ENCODE data around the gene SRP68. TPM values are rescaled to one million over a fixed set of nuclear protein-coding genes. Genes with fewer than 3 reads are reported as not detected.

SRP68 gene
- total RNA-seq, 4 donors from 2014 or later: 57.5 to 90.2 (median 64.2) TPM

GRCh38 chr17:76094046-76094445 is 21.7 kb upstream of the SRP68 start:
- Histone ChIP-seq H3K4me1 (no peaks in the 10 kb centered on the region), H3K36me3 (peaks cover 93% of the 10 kb centered on the region), H3K27me3 (no peaks in the 10 kb centered on the region), H3K4me3 (no peak overlapping the region), H3K9me3 (no peaks in the 10 kb centered on the region), H3K27ac (no peak overlapping the region)
- no peak for DNase-seq (ENCODE audit: low spot score in 2 of 2)
- WGBS: 83% methylated on average over 6 of the region's 11 CpGs
- TF ChIP-seq POLR2A (IDR thresholded peaks at IDR 0.05) (no peak), EP300 (IDR thresholded peaks at IDR 0.05) (no peak), CTCF (IDR thresholded peaks at IDR 0.05) (no peak), POLR2AphosphoS5 (IDR thresholded peaks at IDR 0.05) (no peak)

DNA sequence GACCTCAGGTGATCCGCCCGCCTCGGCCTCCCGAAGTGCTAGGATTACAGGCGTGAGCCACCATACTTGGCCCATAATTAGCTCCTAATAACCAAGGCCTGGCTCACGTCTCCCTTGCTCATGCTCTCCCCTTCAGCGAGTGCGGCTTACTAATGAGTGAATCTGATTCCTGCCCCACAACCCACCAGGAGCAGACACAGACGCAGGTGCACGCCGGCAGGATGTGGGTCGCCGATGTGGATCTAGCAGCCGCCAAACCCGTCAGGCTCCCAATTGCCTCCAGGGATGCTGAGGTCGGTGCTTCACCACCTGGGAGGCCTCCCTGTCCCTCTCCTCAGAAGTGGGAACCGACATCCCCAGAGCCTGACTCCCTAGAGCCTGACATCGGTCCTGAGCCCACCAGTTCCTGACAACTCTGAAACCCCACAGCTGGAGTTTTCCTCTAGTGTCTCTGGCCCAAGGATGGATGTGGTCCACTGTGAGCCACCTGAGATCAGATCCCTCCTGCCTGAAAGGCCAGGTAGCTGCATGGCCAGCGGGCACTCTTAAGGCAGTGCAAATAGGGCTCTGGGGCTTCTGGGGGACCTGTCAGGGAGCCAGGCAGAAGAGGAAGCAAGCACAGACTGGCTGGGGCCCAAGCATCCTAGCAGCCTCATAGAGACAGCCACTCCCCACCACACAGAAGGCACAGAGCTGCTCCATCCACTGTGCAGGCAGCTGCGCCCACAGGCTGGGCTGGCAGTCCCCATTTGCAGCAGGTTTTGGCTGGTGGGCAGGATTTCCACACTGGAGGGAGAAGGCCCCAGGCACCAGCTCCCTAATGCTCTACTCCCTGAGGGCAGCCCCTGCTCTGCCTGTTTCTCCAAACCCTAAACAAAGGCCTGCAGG is 20.5 kb upstream of the SRP68 start:
- Histone ChIP-seq H3K4me3 (no peak overlapping the region), H3K4me1 (no peaks in the 10 kb centered on the region), H3K36me3 (peaks cover 98% of the 10 kb centered on the region), H3K27me3 (no peaks in the 10 kb centered on the region), H3K27ac (no peak overlapping the region), H3K9me3 (no peaks in the 10 kb centered on the region)
- DNase-seq (ENCODE audit: low spot score in 2 of 2): no peak
- no peak for TF ChIP-seq POLR2AphosphoS5 (IDR thresholded peaks at IDR 0.05)
- TF ChIP-seq CTCF (IDR thresholded peaks at IDR 0.05): no peak
- WGBS: 94% methylated on average over 17 of the region's 20 CpGs

- TF ChIP-seq EP300 (IDR thresholded peaks at IDR 0.05) (no peak), POLR2A (IDR thresholded peaks at IDR 0.05) (no peak), CTCF (IDR thresholded peaks at IDR 0.05) (no peak), POLR2AphosphoS5 (IDR thresholded peaks at IDR 0.05) (no peak)
- WGBS: 78% methylated on average over 22 of the region's 23 CpGs
Observed at GRCh38 chr17:76091526-76092286, 19.4 kb upstream of the SRP68 start.

GRCh38 chr17:76090517-76091129 is 18.3 kb upstream of the SRP68 start:
- Histone ChIP-seq H3K36me3 (peaks cover 98% of the 10 kb centered on the region), H3K4me3 (no peak overlapping the region), H3K4me1 (no peaks in the 10 kb centered on the region), H3K9me3 (no peaks in the 10 kb centered on the region), H3K27ac (no peak overlapping the region), H3K27me3 (no peaks in the 10 kb centered on the region)
- TF ChIP-seq POLR2AphosphoS5 (IDR thresholded peaks at IDR 0.05) (no peak), CTCF (IDR thresholded peaks at IDR 0.05) (no peak), EP300 (IDR thresholded peaks at IDR 0.05) (no peak), POLR2A (IDR thresholded peaks at IDR 0.05) (no peak)
- no peak for DNase-seq (ENCODE audit: low spot score in 2 of 2)
- 86% methylated on average over 15 of the region's 17 CpGs for WGBS

More at GRCh38 chr17:76091526-76092286, 19.4 kb upstream of the SRP68 start:
- Histone ChIP-seq H3K27me3 (no peaks in the 10 kb centered on the region), H3K4me1 (no peaks in the 10 kb centered on the region), H3K4me3 (no peak overlapping the region), H3K36me3 (peaks cover 98% of the 10 kb centered on the region), H3K27ac (no peak overlapping the region), H3K9me3 (no peaks in the 10 kb centered on the region)
- no peak for DNase-seq (ENCODE audit: low spot score in 2 of 2)

Data from suprapubic skin (tissue), 4 donors.